GM18508 (cell line): ENCODE data around the gene CDC25B.

ENCODE experiments used
- ATAC-seq: cut with Tn5 transposase; IDR thresholded peaks from one replicate; pipeline ENCODE4 v1.9.1; 2021; ENCODE audit warnings: moderate number of reproducible peaks; ENCODE audit not compliant: insufficient read depth, unreplicated experiment

Gene CDC25B

DNA sequence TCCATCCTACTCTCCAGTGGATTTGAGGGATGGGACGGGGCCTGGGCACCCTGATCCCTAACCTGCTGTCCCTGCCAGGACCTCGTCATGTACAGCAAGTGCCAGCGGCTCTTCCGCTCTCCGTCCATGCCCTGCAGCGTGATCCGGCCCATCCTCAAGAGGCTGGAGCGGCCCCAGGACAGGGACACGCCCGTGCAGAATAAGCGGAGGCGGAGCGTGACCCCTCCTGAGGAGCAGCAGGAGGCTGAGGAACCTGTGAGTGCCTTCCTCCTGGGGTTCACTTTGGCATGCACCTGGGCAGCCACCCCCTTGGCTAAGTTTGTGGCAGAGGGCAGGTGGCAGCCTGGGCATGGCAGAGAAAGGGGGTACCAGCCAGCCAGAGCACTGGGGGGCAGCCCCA lies 5.7 kb downstream of the CDC25B start:
- ATAC-seq: no peak

- ATAC-seq: no peak
These were observed 6.6 kb downstream of the CDC25B start for GRCh38 chr20:3802524-3803239.

DNA sequence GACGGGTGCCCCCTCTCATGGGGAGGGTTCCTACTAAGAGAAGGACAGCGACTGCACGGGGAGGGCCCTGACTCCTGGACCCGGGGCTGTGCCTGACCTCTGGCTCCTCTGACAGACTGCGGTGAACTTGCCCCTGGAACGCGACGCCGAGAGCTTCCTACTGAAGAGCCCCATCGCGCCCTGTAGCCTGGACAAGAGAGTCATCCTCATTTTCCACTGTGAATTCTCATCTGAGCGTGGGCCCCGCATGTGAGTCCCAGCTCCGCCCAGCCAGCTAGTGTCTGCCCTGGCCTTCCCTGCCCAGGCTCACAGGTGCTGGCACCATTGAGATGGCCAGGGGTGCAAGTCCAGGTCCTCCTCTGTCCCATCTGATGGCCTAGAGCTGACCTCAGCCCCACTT lies 7.2 kb downstream of the CDC25B start:
- no peak for ATAC-seq

GRCh38 chr20:3803854-3804253 lies 7.7 kb downstream of the CDC25B start:
- no peak for ATAC-seq

GRCh38 chr20:3804254-3804751 lies 8.2 kb downstream of the CDC25B start:
- no peak for ATAC-seq

GRCh38 chr20:3804781-3805180 lies 8.7 kb downstream of the CDC25B start:
- no peak for ATAC-seq

DNA sequence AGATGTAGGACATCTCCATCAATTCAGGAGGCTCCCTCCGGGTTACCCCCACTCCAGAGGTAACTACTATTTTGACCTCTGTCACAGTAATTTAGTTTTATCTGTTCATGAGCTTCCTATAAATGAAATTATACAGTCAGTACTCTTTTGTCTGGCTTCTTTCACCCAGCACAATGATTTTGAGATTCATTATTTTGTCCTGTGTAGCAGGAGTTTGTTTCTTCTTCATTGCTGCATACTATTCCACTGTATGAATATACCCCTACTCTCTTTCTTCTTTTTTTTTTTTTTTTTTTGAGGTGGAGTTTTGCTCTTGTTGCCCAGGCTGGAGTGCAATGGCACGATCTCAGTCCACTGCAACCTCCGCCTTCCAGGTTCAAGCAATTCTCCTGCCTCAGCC lies 12.4 kb downstream of the CDC25B start:
- ATAC-seq: no peak

GRCh38 chr20:3811467-3812258 lies 15.6 kb downstream of the CDC25B start:
- no peak for ATAC-seq

GRCh38 chr20:3812259-3812681 lies 16.2 kb downstream of the CDC25B start:
- ATAC-seq: no peak

- ATAC-seq: no peak
These were observed 17.1 kb downstream of the CDC25B start for GRCh38 chr20:3812975-3813847.

DNA sequence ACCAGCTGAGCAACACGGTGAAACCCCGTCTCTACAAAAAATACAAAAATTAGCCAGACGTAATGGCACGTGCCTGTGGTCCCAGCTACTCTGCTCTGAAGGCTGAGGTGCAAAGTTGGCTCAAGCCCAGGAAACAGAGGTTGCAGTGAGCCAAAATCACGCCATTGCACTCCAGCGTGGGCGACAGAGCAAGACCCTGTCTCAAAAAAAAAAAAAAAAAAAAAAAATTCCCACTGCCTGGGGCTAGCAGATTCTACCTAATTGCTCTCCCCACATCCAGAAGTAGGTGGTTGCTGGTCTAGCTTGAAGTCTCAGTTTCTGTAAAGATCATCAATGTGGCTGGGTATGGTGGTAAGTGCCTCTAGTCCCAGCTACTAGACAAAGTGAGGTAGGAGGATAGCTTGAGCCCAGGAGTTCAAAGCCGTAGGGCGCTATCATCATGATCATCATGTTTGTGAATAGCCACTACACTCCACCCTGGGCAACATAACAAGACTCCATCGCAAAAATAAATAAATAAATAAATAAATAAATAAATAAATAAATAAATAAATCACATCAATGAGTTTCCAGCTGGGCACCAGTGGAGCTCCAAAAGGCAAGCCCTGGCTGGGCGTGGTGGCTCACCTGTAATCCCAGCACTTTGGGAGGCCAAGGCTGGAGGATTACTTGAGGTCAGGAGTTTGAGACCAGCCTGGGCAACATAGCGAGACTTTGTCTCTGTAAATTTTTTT lies 17.9 kb downstream of the CDC25B start:
- ATAC-seq: no peak

- ATAC-seq: no peak
These were observed 18.9 kb downstream of the CDC25B start for GRCh38 chr20:3814928-3815495.

DNA sequence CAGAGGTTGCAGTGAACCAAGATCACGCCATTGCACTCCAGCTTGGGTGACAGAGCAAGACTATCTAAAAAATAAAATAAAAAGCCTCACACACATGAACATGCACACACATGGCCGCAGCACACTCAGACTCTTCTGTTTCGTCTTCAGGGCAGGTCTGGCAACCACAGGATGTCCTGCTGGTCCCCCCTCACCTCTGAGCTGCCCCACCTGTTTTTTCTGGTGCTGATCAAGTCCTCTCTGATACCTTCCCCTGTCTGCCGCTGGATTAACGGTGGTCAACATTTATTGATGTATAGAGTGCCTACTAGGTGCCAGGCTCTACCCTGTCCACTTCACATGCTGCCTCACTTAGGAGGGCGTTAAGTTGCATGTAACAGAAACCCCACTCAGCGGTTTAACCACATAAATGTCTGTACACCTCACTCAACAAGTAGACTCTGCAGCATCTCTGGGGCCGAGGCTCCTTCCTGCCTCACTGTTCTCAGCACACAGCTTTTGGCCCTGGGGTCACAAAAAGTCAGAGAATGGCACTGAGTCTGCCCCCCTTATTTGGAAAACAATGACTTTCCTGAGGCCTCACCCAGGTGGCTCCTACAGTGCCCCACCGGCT lies 19.7 kb downstream of the CDC25B start:
- no peak for ATAC-seq

DNA sequence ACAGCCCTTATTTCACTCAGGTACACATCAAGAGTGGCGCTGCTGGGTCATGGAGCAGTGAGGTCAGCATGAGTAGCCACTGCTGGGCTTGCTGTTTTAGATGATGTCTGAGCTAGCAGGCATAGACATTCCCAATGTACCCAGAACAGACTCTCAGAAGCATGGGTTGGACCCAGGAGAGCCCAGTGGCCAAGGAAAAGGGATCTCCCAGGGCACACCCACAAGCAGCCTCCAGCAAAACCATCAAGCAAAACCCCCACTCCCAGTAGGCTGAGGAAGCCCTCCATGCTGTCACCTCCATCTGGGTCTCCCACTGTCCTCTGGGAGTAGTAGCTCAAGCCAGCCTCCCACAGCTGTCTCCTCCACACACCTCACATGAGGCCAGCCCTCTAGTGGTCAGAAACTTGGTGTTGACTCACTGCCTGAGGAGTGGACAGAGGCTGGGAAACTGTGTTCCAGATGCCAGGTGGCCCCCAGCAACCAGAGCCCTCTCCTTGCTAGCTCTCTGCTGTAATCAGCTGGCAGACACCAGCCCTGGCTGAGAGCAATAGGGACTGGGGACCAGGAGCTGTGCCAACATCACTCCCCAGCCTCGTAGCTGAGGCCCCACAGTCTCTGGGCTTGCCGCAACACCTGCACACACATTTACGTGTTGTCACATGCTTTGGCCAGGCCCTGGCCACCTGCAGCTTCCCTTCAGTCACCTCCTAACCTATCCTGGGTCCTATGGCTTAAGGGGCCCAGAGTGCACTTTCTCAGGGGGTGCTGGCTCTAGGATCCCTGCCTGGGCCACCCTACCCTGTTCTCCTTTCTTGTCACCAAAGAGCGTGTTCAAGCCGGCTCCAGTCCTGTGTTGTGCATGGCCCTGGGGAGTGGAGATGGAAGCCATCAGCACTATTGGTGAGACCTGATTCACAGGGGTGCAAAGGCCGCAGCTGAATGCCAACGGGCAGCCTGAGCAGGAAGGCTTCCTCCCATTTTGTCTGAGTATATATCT lies 22.3 kb downstream of the CDC25B start:
- ATAC-seq: no peak

- no peak for ATAC-seq
These were observed 23.4 kb downstream of the CDC25B start for GRCh38 chr20:3819411-3820047.

DNA sequence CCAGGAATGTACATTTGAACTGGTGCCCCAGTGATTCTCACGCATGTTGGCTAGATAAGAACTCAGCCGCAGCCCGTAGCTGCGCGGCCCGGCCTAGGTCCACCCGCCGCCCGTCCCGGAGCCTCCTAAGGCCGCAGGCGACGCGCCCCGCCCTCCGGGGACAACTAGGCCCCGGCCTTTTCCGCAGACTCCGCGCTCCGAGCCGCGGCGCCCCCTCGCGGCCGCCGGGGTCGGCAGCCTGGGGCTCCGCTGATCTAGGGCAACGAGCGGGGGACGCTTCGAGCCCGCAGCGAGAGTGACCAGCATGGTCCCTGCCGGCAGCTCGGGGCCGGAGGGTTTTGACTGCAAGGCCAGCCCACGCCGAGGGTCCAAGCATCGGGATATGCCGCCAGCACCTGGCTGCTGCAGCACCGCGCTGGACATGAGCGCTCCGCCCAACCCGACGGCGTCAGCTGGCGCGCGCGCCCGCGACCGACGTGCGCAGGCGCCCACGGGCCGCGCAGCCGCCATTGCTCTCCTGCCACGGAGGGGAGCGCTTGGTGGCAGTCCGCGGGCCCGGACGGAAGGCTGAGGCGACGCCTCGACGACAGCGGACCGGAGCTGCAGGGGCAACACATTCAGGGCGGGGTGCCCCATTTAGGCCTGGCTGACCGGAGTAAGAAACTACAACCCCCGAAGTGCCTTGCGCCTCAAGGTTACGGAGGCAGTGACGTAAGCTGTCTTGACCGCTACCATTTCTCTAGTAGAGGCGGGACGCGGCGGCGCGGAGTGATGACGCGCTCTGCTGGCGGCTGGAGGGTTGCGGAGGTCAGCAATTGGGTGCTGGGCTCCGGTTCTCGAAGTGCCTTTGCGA lies 24.2 kb downstream of the CDC25B start, which contains the start of gene AP5S1:
AP5S1 (plus strand) TSS at position 500 of the 853 bp plus-strand sequence. CDS start 1,571 bp downstream, outside the sequence.
- peak; percentile 46 for ATAC-seq
